Thyroid gland (tissue), 4 donors: Measurements from ENCODE around the gene APBA1. TPM values are rescaled to one million over a fixed set of nuclear protein-coding genes. Genes with fewer than 3 reads are reported as not detected.
A peak's percentile ranks its signal among the peaks of the same experiment; 100 is the strongest.

Source experiments
- DNase-seq, 2 donors: peaks; one replicate each; pipeline ENCODE4 v3.0.0-alpha.2; 2019
- H3K27ac ChIP-seq, 3 donors: fragments of 200-600 bp; sonication (generic); 1 replicate in 2 of 3; 2 replicates in 1 of 3; pipeline ENCODE4 v1.5.1; 2016 to 2019; ENCODE audit warnings: mild to moderate bottlenecking in 1 of 3, moderate library complexity in 1 of 3
- H3K27me3 ChIP-seq: fragments of 200-600 bp; sonication (generic); one replicate; pipeline ENCODE4 v1.5.1; 2019
- H3K36me3 ChIP-seq, 2 donors: fragments of 200-600 bp; sonication (generic); one replicate each; pipeline ENCODE4 v1.5.1; 2016 to 2019
- H3K4me1 ChIP-seq, 2 donors: fragments of 200-600 bp; sonication (generic); one replicate each; pipeline ENCODE4 v1.5.1; 2017 to 2019
- H3K4me3 ChIP-seq, 3 donors: fragments of 200-600 bp; sonication (generic); replicated peaks in 1 of 3; 1 replicate in 2 of 3; 2 replicates in 1 of 3; pipeline ENCODE4 v1.5.1; 2016; ENCODE audit warnings: mild to moderate bottlenecking in 1 of 3
- H3K9me3 ChIP-seq: fragments of 200-600 bp; sonication (generic); one replicate; pipeline ENCODE4 v1.5.1; 2017
- CTCF ChIP-seq, 6 experiments: fragments of 200-600 bp in 3 of 6; fragments of 450-650 bp in 3 of 6; sonication (generic) in 3 of 6; IDR thresholded peaks; one replicate each; pipeline ENCODE4 v1.5.1; 2016 to 2019; ENCODE audit warnings: antibody characterized with exemption in 6 of 6, mild to moderate bottlenecking in 2 of 6, inconsistent platforms in 1 of 6, moderate library complexity in 1 of 6
- POLR2A ChIP-seq, 2 donors: fragments of 450-650 bp; IDR thresholded peaks; one replicate each; pipeline ENCODE4 v1.6.1; 2017; ENCODE audit warnings: antibody characterized with exemption in 2 of 2, mild to moderate bottlenecking in 2 of 2, moderate library complexity in 1 of 2
- WGBS, 2 donors: methylation state at CpG; one replicate each; pipeline ENCODE4 v1.1.5; 2017; 5-methylcytosine and 5-hydroxymethylcytosine counted together
- intact Hi-C: fragments of 100-400 bp; cut with DNase I; formaldehyde crosslinking; loops from one replicate; pipeline ENCODE4 v1.15.1; 2023
- total RNA-seq, 4 donors: library from RNA; depleted of rRNA; stranded (reverse); fragments of >200 nt; gene quantifications; one replicate each; pipeline ENCODE4 v1.2.3, GENCODE V29; 2016

Gene APBA1
- total RNA-seq, 4 donors from 2014 or later: 2.8 to 11.2 (median 3.8) TPM

GRCh38 chr9:69671311-69671878, 776 bp downstream of the APBA1 start:
- H3K4me1 ChIP-seq: peaks cover 0 to 4% of the 10 kb centered on the region in 2 donors
- no peaks in the 10 kb centered on the region for H3K36me3 ChIP-seq
- peak overlapping the region in 1 of 3 donors; percentile 55 for H3K4me3 ChIP-seq
- no peak for DNase-seq
- TF ChIP-seq POLR2A (IDR thresholded peaks at IDR 0.05): no peak
- TF ChIP-seq CTCF (IDR thresholded peaks at IDR 0.05): no peak
- no peak overlapping the region for H3K27ac ChIP-seq
- H3K27me3 ChIP-seq: no peaks in the 10 kb centered on the region
- intact Hi-C loops: no loop called here
- H3K9me3 ChIP-seq: no peaks in the 10 kb centered on the region
- 49 to 51% methylated on average over 15 of the region's 15 CpGs for WGBS, 2 donors

- H3K4me1 ChIP-seq: no peaks in the 10 kb centered on the region
- H3K9me3 ChIP-seq: no peaks in the 10 kb centered on the region
- H3K27me3 ChIP-seq: no peaks in the 10 kb centered on the region
- TF ChIP-seq CTCF (IDR thresholded peaks at IDR 0.05) (no peak), POLR2A (IDR thresholded peaks at IDR 0.05) (no peak)
- no peak overlapping the region for H3K27ac ChIP-seq
- H3K36me3 ChIP-seq: no peaks in the 10 kb centered on the region
- no peak for DNase-seq
- 93 to 98% methylated on average over 1 of the region's 1 CpG for WGBS, 2 donors
- no peak overlapping the region for H3K4me3 ChIP-seq
- intact Hi-C loops: no loop called here
Measured at GRCh38 chr9:69667306-69667705, 4.9 kb downstream of the APBA1 start.

- H3K36me3 ChIP-seq: no peaks in the 10 kb centered on the region
- no peak overlapping the region for H3K4me3 ChIP-seq
- intact Hi-C loops: no loop called here
- H3K27ac ChIP-seq: no peak overlapping the region
- TF ChIP-seq CTCF (IDR thresholded peaks at IDR 0.05) (no peak), POLR2A (IDR thresholded peaks at IDR 0.05) (no peak)
- H3K9me3 ChIP-seq: no peaks in the 10 kb centered on the region
- no peaks in the 10 kb centered on the region for H3K27me3 ChIP-seq
- H3K4me1 ChIP-seq: no peaks in the 10 kb centered on the region
- WGBS, 2 donors: 53 to 68% methylated on average over 2 of the region's 2 CpGs
- no peak for DNase-seq
Measured at GRCh38 chr9:69660304-69660703, 11.9 kb downstream of the APBA1 start.

GRCh38 chr9:69658987-69659675, 13.0 kb downstream of the APBA1 start:
- Histone ChIP-seq H3K9me3 (no peaks in the 10 kb centered on the region), H3K27ac (no peak overlapping the region), H3K27me3 (no peaks in the 10 kb centered on the region), H3K36me3 (no peaks in the 10 kb centered on the region), H3K4me1 (no peaks in the 10 kb centered on the region), H3K4me3 (no peak overlapping the region)
- WGBS, 2 donors: 69 to 76% methylated on average over 3 of the region's 3 CpGs
- DNase-seq: no peak
- TF ChIP-seq POLR2A (IDR thresholded peaks at IDR 0.05) (no peak), CTCF (IDR thresholded peaks at IDR 0.05) (no peak)
- intact Hi-C loops: no loop called here

- intact Hi-C loops: no loop called here
- Histone ChIP-seq H3K27ac (no peak overlapping the region), H3K4me3 (no peak overlapping the region), H3K27me3 (no peaks in the 10 kb centered on the region), H3K4me1 (no peaks in the 10 kb centered on the region), H3K9me3 (no peaks in the 10 kb centered on the region), H3K36me3 (no peaks in the 10 kb centered on the region)
- TF ChIP-seq CTCF (IDR thresholded peaks at IDR 0.05): no peak
- TF ChIP-seq POLR2A (IDR thresholded peaks at IDR 0.05): no peak
- DNase-seq: no peak
Measured at GRCh38 chr9:69657269-69657668, 14.9 kb downstream of the APBA1 start.
